Neural cell (in vitro differentiated cells): ENCODE measurements around the gene MED29. TPM values are rescaled to one million over a fixed set of nuclear protein-coding genes. Genes with fewer than 3 reads are reported as not detected.
A peak's percentile ranks its signal among the peaks of the same experiment; 100 is the strongest.

Experiments
- H2AFZ ChIP-seq: fragments of 200-600, 300-800 bp; sonication (generic), shearing (Covaris generic); 2 replicates; pipeline ENCODE4 v1.6.0; 2014; ENCODE audit warnings: low read depth, mild to moderate bottlenecking, antibody characterized with exemption, low read length, moderate library complexity
- H3F3A ChIP-seq: fragments of 200-600 bp; shearing (Covaris generic); 2 replicates; pipeline ENCODE4 v1.6.1; 2016; ENCODE audit warnings: mild to moderate bottlenecking, moderate library complexity, mixed read lengths, antibody characterized with exemption, low read length; ENCODE audit not compliant: insufficient read depth, poor library complexity, severe bottlenecking
- H3K27ac ChIP-seq: fragments of 200-600, 300-800 bp; sonication (generic), shearing (Covaris generic); 2 replicates; pipeline ENCODE4 v1.5.1; 2014; ENCODE audit warnings: mild to moderate bottlenecking, low read length, moderate library complexity
- H3K27me3 ChIP-seq: fragments of 300-800, 200-600 bp; sonication (generic), shearing (Covaris generic); 2 replicates; pipeline ENCODE4 v1.6.0; 2014; ENCODE audit warnings: mild to moderate bottlenecking, low read depth, low read length, moderate library complexity; ENCODE audit not compliant: insufficient read depth
- H3K36me3 ChIP-seq: fragments of 300-800, 200-600 bp; sonication (generic), shearing (Covaris generic); 2 replicates; pipeline ENCODE4 v1.5.1; 2014; ENCODE audit warnings: mild to moderate bottlenecking, antibody characterized with exemption, low read length, moderate library complexity; ENCODE audit not compliant: insufficient read depth
- H3K4me2 ChIP-seq: fragments of 300-800, 200-600 bp; sonication (generic), shearing (Covaris generic); 2 replicates; pipeline ENCODE4 v1.6.0; 2014; ENCODE audit warnings: mild to moderate bottlenecking, low read length
- H3K4me3 ChIP-seq: fragments of 300-800, 200-600 bp; sonication (generic), shearing (Covaris generic); 2 replicates; pipeline ENCODE4 v1.5.1; 2014; ENCODE audit warnings: mild to moderate bottlenecking, low read length, moderate library complexity
- H3K79me2 ChIP-seq: fragments of 200-600 bp; shearing (Covaris generic); replicated peaks from 2 replicates; pipeline ENCODE4 v1.6.0; 2014; ENCODE audit warnings: mild to moderate bottlenecking, low read length, moderate library complexity; ENCODE audit not compliant: insufficient read depth
- H3K9ac ChIP-seq: fragments of 300-800, 200-600 bp; sonication (generic), shearing (Covaris generic); 2 replicates; pipeline ENCODE4 v1.6.1; 2016; ENCODE audit warnings: mild to moderate bottlenecking, low read length, mixed read lengths
- H3K9me2 ChIP-seq: fragments of 200-600 bp; shearing (Covaris generic); 2 replicates; pipeline ENCODE4 v1.6.1; 2016; ENCODE audit warnings: mild to moderate bottlenecking, low read length, mixed read lengths; ENCODE audit not compliant: insufficient read depth
- H3K9me3 ChIP-seq: fragments of 200-600, 300-800 bp; sonication (generic), shearing (Covaris generic); 2 replicates; pipeline ENCODE4 v1.6.1; 2016; ENCODE audit warnings: mild to moderate bottlenecking, mixed run types, low read length, moderate library complexity, mixed read lengths
- H4K20me1 ChIP-seq: fragments of 200-600 bp; shearing (Covaris generic); 2 replicates; pipeline ENCODE4 v1.6.1; 2016; ENCODE audit warnings: mild to moderate bottlenecking, mixed run types; ENCODE audit not compliant: insufficient read depth
- EP300 ChIP-seq: fragments of 450-650 bp; conservative IDR thresholded peaks from 2 replicates; pipeline ENCODE4 v1.6.1; 2014; ENCODE audit warnings: antibody characterized with exemption, mild to moderate bottlenecking, moderate library complexity; ENCODE audit not compliant: poor library complexity, severe bottlenecking
- EZH2 ChIP-seq: fragments of 200-600, 300-800 bp; shearing (Covaris generic), sonication (generic); IDR thresholded peaks from 2 replicates; pipeline ENCODE4 v1.6.1; 2014; ENCODE audit warnings: antibody characterized with exemption, low read length, borderline replicate concordance, mild to moderate bottlenecking; ENCODE audit not compliant: insufficient read depth, poor library complexity, severe bottlenecking
- MXI1 ChIP-seq: fragments of 450-650 bp; conservative IDR thresholded peaks from 2 replicates; pipeline ENCODE4 v1.6.1; 2014; ENCODE audit warnings: antibody characterized with exemption, mild to moderate bottlenecking; ENCODE audit not compliant: poor library complexity, severe bottlenecking
- POLR2AphosphoS5 ChIP-seq: IDR thresholded peaks from 2 replicates; pipeline ENCODE4 v1.6.1; 2012
- RAD21 ChIP-seq: fragments of 450-650 bp; conservative IDR thresholded peaks from 2 replicates; pipeline ENCODE4 v1.6.1; 2014; ENCODE audit warnings: antibody characterized with exemption, mild to moderate bottlenecking, moderate library complexity
- SMC3 ChIP-seq: fragments of 450-650 bp; conservative IDR thresholded peaks from 2 replicates; pipeline ENCODE4 v1.6.1; 2014; ENCODE audit warnings: antibody characterized with exemption, mild to moderate bottlenecking, moderate library complexity; ENCODE audit not compliant: poor library complexity
- TAF1 ChIP-seq: IDR thresholded peaks from 2 replicates; pipeline ENCODE4 v1.6.1; 2012; ENCODE audit warnings: low read depth
- polyA plus RNA-seq: library from polyadenylated mRNA; depleted of rRNA; stranded (reverse); fragments of >200 nt; gene quantifications from 2 replicates; pipeline ENCODE4 v1.2.3, GENCODE V29; 2014
- TF ChIP-seq, protein P1 (sequence below): IDR thresholded peaks from 2 replicates; pipeline ENCODE4 v1.6.1; 2012; ENCODE audit warnings: borderline replicate concordance
- TF ChIP-seq, protein P2 (sequence below): fragments of 450-650 bp; IDR thresholded peaks from 2 replicates; pipeline ENCODE4 v1.5.1; 2014; ENCODE audit warnings: antibody characterized with exemption, mild to moderate bottlenecking, moderate library complexity; ENCODE audit not compliant: poor library complexity, severe bottlenecking

Gene MED29
- polyA plus RNA-seq, 1 donor from 2014 or later: 39.5 TPM

DNA sequence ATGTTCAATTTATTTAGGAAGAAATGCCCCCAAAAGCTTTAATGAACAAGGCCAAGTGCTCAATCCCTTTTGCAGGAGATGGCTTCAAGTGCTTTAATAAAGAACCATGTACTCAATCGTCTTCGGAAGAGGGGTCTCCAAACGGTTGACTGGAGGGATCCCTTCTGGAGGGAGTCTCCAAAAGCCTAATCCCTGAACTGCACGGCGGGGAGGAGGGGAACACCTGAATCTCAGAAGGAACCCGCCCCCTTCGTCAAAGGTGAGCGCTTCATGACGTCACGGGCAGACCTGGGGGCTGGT is 777 bp upstream of the MED29 start:
- Histone ChIP-seq H4K20me1 (no peaks in the 10 kb centered on the region), H3K4me3 (peak overlapping the region; percentile 95), H3K9ac (peak overlapping the region; percentile 90), H3K9me3 (no peaks in the 10 kb centered on the region), H3K4me2 (peak overlapping the region; percentile 97), H3K9me2 (no peaks in the 10 kb centered on the region), H3F3A (no peaks in the 10 kb centered on the region), H3K27ac (peak overlapping the region; percentile 96), H2AFZ (peak overlapping the region; percentile 41), H3K27me3 (no peaks in the 10 kb centered on the region), H3K79me2 (peaks cover 23% of the 10 kb centered on the region), H3K36me3 (no peaks in the 10 kb centered on the region)
- TF ChIP-seq POLR2AphosphoS5: no peak
- TF ChIP-seq SMC3: no peak
- no peak for TF ChIP-seq RAD21
- peak; percentile 3 for TF ChIP-seq TAF1

DNA sequence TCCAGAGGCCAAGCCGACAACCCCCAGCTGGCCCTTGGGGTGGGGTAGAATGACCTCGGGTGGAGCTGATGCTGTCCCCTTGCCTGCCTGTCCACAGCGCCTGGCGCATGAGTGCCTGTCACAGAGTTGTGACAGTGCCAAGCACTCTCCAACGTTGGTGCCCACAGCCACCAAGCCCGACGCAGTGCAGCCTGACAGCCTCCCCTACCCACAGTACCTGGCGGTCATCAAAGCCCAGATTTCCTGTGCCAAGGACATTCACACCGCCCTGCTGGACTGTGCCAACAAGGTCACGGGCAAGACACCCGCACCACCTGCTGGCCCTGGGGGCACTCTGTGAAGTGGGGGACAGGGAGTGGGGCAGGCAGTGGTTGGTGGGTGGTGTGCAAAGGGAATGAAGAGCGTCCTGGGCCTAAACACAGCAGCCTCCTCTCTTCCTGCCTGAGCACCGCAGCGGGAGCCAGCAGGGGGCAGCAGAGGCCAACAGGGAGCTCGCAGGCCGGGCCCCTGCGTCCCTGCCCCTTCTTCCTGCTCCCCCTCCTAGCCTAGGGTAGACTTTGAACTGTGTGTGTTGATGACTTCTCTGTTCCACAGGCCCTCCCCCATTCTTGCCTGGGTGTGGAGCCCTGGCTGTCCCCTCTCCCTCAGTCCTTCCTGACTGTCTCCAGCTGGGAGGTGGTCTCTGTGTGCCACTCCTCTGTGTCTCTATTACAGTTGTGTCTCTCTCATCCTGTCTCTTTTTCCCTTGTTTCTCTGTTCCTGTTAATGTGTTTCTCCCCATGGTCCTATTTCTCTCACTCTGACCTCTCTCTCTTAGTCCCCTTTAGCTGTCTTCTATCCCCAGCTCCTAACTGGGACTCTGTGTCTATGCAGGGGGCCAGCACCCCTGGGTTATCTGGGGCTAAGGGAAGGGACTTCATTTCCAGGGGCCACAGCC is 6.5 kb downstream of the MED29 start:
- no peak overlapping the region for H3K9ac ChIP-seq
- no peak overlapping the region for H3K4me2 ChIP-seq

More for the DNA sequence above, 6.5 kb downstream of the MED29 start:
- H3K79me2 ChIP-seq: peaks cover 3% of the 10 kb centered on the region
- H2AFZ ChIP-seq: no peak overlapping the region
- H3K36me3 ChIP-seq: no peaks in the 10 kb centered on the region
- no peaks in the 10 kb centered on the region for H3F3A ChIP-seq
- no peaks in the 10 kb centered on the region for H3K9me2 ChIP-seq
- TF ChIP-seq POLR2AphosphoS5 (no peak), MXI1 (no peak), EZH2 (no peak), EP300 (no peak), RAD21 (peak; percentile 78), SMC3 (peak; percentile 82), TAF1 (no peak)
- TF ChIP-seq, protein P1, sequence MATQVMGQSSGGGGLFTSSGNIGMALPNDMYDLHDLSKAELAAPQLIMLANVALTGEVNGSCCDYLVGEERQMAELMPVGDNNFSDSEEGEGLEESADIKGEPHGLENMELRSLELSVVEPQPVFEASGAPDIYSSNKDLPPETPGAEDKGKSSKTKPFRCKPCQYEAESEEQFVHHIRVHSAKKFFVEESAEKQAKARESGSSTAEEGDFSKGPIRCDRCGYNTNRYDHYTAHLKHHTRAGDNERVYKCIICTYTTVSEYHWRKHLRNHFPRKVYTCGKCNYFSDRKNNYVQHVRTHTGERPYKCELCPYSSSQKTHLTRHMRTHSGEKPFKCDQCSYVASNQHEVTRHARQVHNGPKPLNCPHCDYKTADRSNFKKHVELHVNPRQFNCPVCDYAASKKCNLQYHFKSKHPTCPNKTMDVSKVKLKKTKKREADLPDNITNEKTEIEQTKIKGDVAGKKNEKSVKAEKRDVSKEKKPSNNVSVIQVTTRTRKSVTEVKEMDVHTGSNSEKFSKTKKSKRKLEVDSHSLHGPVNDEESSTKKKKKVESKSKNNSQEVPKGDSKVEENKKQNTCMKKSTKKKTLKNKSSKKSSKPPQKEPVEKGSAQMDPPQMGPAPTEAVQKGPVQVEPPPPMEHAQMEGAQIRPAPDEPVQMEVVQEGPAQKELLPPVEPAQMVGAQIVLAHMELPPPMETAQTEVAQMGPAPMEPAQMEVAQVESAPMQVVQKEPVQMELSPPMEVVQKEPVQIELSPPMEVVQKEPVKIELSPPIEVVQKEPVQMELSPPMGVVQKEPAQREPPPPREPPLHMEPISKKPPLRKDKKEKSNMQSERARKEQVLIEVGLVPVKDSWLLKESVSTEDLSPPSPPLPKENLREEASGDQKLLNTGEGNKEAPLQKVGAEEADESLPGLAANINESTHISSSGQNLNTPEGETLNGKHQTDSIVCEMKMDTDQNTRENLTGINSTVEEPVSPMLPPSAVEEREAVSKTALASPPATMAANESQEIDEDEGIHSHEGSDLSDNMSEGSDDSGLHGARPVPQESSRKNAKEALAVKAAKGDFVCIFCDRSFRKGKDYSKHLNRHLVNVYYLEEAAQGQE: no peak
- TF ChIP-seq, protein P2, sequence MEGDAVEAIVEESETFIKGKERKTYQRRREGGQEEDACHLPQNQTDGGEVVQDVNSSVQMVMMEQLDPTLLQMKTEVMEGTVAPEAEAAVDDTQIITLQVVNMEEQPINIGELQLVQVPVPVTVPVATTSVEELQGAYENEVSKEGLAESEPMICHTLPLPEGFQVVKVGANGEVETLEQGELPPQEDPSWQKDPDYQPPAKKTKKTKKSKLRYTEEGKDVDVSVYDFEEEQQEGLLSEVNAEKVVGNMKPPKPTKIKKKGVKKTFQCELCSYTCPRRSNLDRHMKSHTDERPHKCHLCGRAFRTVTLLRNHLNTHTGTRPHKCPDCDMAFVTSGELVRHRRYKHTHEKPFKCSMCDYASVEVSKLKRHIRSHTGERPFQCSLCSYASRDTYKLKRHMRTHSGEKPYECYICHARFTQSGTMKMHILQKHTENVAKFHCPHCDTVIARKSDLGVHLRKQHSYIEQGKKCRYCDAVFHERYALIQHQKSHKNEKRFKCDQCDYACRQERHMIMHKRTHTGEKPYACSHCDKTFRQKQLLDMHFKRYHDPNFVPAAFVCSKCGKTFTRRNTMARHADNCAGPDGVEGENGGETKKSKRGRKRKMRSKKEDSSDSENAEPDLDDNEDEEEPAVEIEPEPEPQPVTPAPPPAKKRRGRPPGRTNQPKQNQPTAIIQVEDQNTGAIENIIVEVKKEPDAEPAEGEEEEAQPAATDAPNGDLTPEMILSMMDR: peak; percentile 82
- H3K27me3 ChIP-seq: no peaks in the 10 kb centered on the region
- no peaks in the 10 kb centered on the region for H3K9me3 ChIP-seq
- no peak overlapping the region for H3K4me3 ChIP-seq
- no peak overlapping the region for H3K27ac ChIP-seq
- no peaks in the 10 kb centered on the region for H4K20me1 ChIP-seq
